Astrocyte (in vitro differentiated cells and primary cell): ENCODE data around the gene EML1.

Source experiments
- CTCF ChIP-seq: IDR thresholded peaks from 2 replicates; pipeline ENCODE4 v1.5.1; 2011; ENCODE audit warnings: low read depth, mild to moderate bottlenecking, inconsistent platforms, low read length, moderate library complexity; ENCODE audit not compliant: insufficient read depth
- EZH2 ChIP-seq: IDR thresholded peaks from 2 replicates; pipeline ENCODE4 v1.6.1; 2012; ENCODE audit warnings: mild to moderate bottlenecking, low read length, inconsistent platforms; ENCODE audit not compliant: insufficient read depth

- TF ChIP-seq CTCF (no peak), EZH2 (no peak)
Observed at GRCh38 chr14:99791476-99792209, 1.6 kb upstream of the EML1 start.
